ENCODE data around the gene GHDC.
"Not testable (repeated sequence)": the region's sequence is repeated elsewhere in the genome, so short reads cannot be mapped to it uniquely, and the experiment has no call there.

DNA sequence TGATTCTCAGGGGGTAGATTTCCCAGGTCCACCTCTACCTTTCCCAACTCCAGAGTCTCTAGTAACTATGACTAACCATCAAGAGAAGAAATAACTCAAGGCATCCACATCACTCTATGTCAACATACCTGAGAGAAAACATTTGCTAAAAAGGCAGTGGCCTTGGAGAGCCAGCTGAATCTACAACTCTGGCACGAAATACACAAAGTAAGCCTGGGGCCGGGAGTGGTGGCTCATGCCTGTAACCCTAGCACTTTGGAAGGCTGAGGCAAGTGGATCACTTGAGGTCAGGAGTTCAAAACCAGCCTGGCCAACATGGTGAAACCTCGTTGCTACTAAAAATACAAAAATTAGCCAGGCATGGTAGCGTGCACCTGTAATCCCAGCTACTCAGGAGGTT lies 51.2 kb downstream of the GHDC start:
- TF ChIP-seq CTCF (conservative IDR thresholded peaks at IDR 0.05); EZH2 (IDR thresholded peaks at IDR 0.05; ENCODE audit: low read depth): not testable (repeated sequence)
